ENCODE data around the gene ATF7IP2. TPM values are rescaled to one million over a fixed set of nuclear protein-coding genes. Genes with fewer than 3 reads are reported as not detected.
"Not testable (repeated sequence)": the region's sequence is repeated elsewhere in the genome, so short reads cannot be mapped to it uniquely, and the experiment has no call there.

Gene ATF7IP2
- total RNA-seq, 2 donors from 2014 or later: 23.7 to 25.8 TPM

GRCh38 chr16:10501016-10501607 is 115.3 kb downstream of the ATF7IP2 start:
- Mint-ChIP-seq H3K27ac (no peak overlapping the region), H3K4me3 (no peak overlapping the region), H3K4me1 (no peaks in the 10 kb centered on the region), H3K27me3 (no peaks in the 10 kb centered on the region), H3K36me3 (ENCODE audit: low read depth) (no peaks in the 10 kb centered on the region), H3K9me3 (no peaks in the 10 kb centered on the region)
- ATAC-seq (replicated peaks): no peak

GRCh38 chr16:10502776-10503175 is 116.9 kb downstream of the ATF7IP2 start:
- no peak for ATAC-seq (replicated peaks)
- Mint-ChIP-seq H3K27me3 (no peaks in the 10 kb centered on the region), H3K4me1 (no peaks in the 10 kb centered on the region), H3K4me3 (no peak overlapping the region), H3K36me3 (ENCODE audit: low read depth) (no peaks in the 10 kb centered on the region), H3K9me3 (no peaks in the 10 kb centered on the region), H3K27ac (no peak overlapping the region)

GRCh38 chr16:10504404-10504885 is 118.6 kb downstream of the ATF7IP2 start:
- H3K36me3 Mint-ChIP-seq (ENCODE audit: low read depth): no peaks in the 10 kb centered on the region
- no peaks in the 10 kb centered on the region for H3K27me3 Mint-ChIP-seq
- H3K4me1 Mint-ChIP-seq: peaks cover 1% of the 10 kb centered on the region
- no peak overlapping the region for H3K4me3 Mint-ChIP-seq
- no peak for ATAC-seq (replicated peaks)
- H3K27ac Mint-ChIP-seq: peak overlapping the region; percentile 1
- H3K9me3 Mint-ChIP-seq: no peaks in the 10 kb centered on the region

- not testable (repeated sequence) for H3K27me3 Mint-ChIP-seq; H3K4me3 Mint-ChIP-seq; H3K36me3 Mint-ChIP-seq (ENCODE audit: low read depth); H3K4me1 Mint-ChIP-seq; H3K9me3 Mint-ChIP-seq; ATAC-seq (replicated peaks)
- H3K27ac Mint-ChIP-seq: peak overlapping the region; percentile 1
These were observed 119.4 kb downstream of the ATF7IP2 start for GRCh38 chr16:10505286-10505685.

- Mint-ChIP-seq H3K4me3 (peak overlapping the region; percentile 39), H3K27me3 (no peaks in the 10 kb centered on the region), H3K4me1 (peaks cover 14% of the 10 kb centered on the region), H3K27ac (peak overlapping the region; percentile 51), H3K36me3 (ENCODE audit: low read depth) (no peaks in the 10 kb centered on the region), H3K9me3 (no peaks in the 10 kb centered on the region)
- peak; percentile 58 for ATAC-seq (replicated peaks)
These were observed 123.7 kb downstream of the ATF7IP2 start for GRCh38 chr16:10509534-10510025.

- Mint-ChIP-seq H3K9me3 (no peaks in the 10 kb centered on the region), H3K27me3 (no peaks in the 10 kb centered on the region), H3K4me3 (peak overlapping the region; percentile 37), H3K4me1 (peaks cover 14% of the 10 kb centered on the region), H3K27ac (peak overlapping the region; percentile 51), H3K36me3 (ENCODE audit: low read depth) (no peaks in the 10 kb centered on the region)
- ATAC-seq (replicated peaks): no peak
These were observed 124.4 kb downstream of the ATF7IP2 start for GRCh38 chr16:10510279-10510678.

- ATAC-seq (replicated peaks): peak; percentile 97
- Mint-ChIP-seq H3K36me3 (ENCODE audit: low read depth) (no peaks in the 10 kb centered on the region), H3K4me3 (peak overlapping the region; percentile 35), H3K4me1 (peaks cover 14% of the 10 kb centered on the region), H3K9me3 (no peaks in the 10 kb centered on the region), H3K27me3 (no peaks in the 10 kb centered on the region), H3K27ac (peak overlapping the region; percentile 66)
These were observed 126.0 kb downstream of the ATF7IP2 start for GRCh38 chr16:10511829-10512228.

- H3K4me3 Mint-ChIP-seq: no peak overlapping the region
- H3K27ac Mint-ChIP-seq: no peak overlapping the region
- H3K36me3 Mint-ChIP-seq (ENCODE audit: low read depth): no peaks in the 10 kb centered on the region
- no peak for ATAC-seq (replicated peaks)
- H3K9me3 Mint-ChIP-seq: no peaks in the 10 kb centered on the region
- no peaks in the 10 kb centered on the region for H3K27me3 Mint-ChIP-seq
- H3K4me1 Mint-ChIP-seq: peaks cover 12% of the 10 kb centered on the region
These were observed 128.7 kb downstream of the ATF7IP2 start for GRCh38 chr16:10514369-10515055.

GRCh38 chr16:10517868-10518267 is 132.0 kb downstream of the ATF7IP2 start:
- ATAC-seq (replicated peaks): no peak
- H3K4me3 Mint-ChIP-seq: no peak overlapping the region
- no peaks in the 10 kb centered on the region for H3K36me3 Mint-ChIP-seq (ENCODE audit: low read depth)
- H3K4me1 Mint-ChIP-seq: no peaks in the 10 kb centered on the region
- H3K27ac Mint-ChIP-seq: no peak overlapping the region
- no peaks in the 10 kb centered on the region for H3K27me3 Mint-ChIP-seq
- no peaks in the 10 kb centered on the region for H3K9me3 Mint-ChIP-seq

- Mint-ChIP-seq H3K27me3 (no peaks in the 10 kb centered on the region), H3K4me3 (no peak overlapping the region), H3K27ac (no peak overlapping the region), H3K9me3 (no peaks in the 10 kb centered on the region), H3K36me3 (ENCODE audit: low read depth) (no peaks in the 10 kb centered on the region), H3K4me1 (no peaks in the 10 kb centered on the region)
- ATAC-seq (replicated peaks): no peak
These were observed 132.7 kb downstream of the ATF7IP2 start for GRCh38 chr16:10518479-10519041.

- Mint-ChIP-seq H3K36me3 (ENCODE audit: low read depth) (no peaks in the 10 kb centered on the region), H3K4me3 (no peak overlapping the region), H3K27ac (no peak overlapping the region), H3K27me3 (no peaks in the 10 kb centered on the region), H3K4me1 (no peaks in the 10 kb centered on the region), H3K9me3 (no peaks in the 10 kb centered on the region)
- no peak for ATAC-seq (replicated peaks)
These were observed 133.4 kb downstream of the ATF7IP2 start for GRCh38 chr16:10519297-10519696.

GRCh38 chr16:10519929-10520868 is 134.3 kb downstream of the ATF7IP2 start:
- Mint-ChIP-seq H3K4me1 (no peaks in the 10 kb centered on the region), H3K36me3 (ENCODE audit: low read depth) (no peaks in the 10 kb centered on the region), H3K27ac (peak overlapping the region; percentile 65), H3K27me3 (no peaks in the 10 kb centered on the region), H3K9me3 (no peaks in the 10 kb centered on the region), H3K4me3 (no peak overlapping the region)
- no peak for ATAC-seq (replicated peaks)

- no peaks in the 10 kb centered on the region for H3K36me3 Mint-ChIP-seq (ENCODE audit: low read depth)
- H3K27me3 Mint-ChIP-seq: no peaks in the 10 kb centered on the region
- H3K9me3 Mint-ChIP-seq: no peaks in the 10 kb centered on the region
- no peak overlapping the region for H3K4me3 Mint-ChIP-seq
- no peak overlapping the region for H3K27ac Mint-ChIP-seq
- no peak for ATAC-seq (replicated peaks)
- H3K4me1 Mint-ChIP-seq: no peaks in the 10 kb centered on the region
These were observed 135.2 kb downstream of the ATF7IP2 start for GRCh38 chr16:10520869-10521578.

Data from activated T-helper 17 cell treated with anti-CD3 and anti-CD28 coated beads, Interleukin-2, amount 50 U/mL, for 72 hours (primary cell).